Tibial artery (tissue), 4 donors: ENCODE measurements around the gene TPMT.

Experiments
- DNase-seq, 2 donors: peaks; one replicate each; pipeline ENCODE4 v3.0.0-alpha.2; 2019
- H3K27ac ChIP-seq, 2 donors: fragments of 200-600 bp; sonication (generic) in 1 of 2; 1 replicate in 1 of 2; 2 replicates in 1 of 2; pipeline ENCODE4 v1.5.1; 2018 to 2019; ENCODE audit warnings: mild to moderate bottlenecking in 1 of 2
- H3K27me3 ChIP-seq, 2 donors: fragments of 200-600 bp; sonication (generic) in 1 of 2; one replicate each; pipeline versions ENCODE4 v1.5.1 to v1.6.0; 2016 to 2019
- H3K36me3 ChIP-seq, 3 donors: fragments of 200-600 bp; sonication (generic) in 2 of 3; one replicate each; pipeline ENCODE4 v1.5.1; 2016 to 2019; ENCODE audit warnings: mild to moderate bottlenecking in 2 of 3
- H3K4me1 ChIP-seq, 4 donors: fragments of 200-600 bp; sonication (generic) in 2 of 4; 1 replicate in 3 of 4; 2 replicates in 1 of 4; pipeline ENCODE4 v1.5.1; 2016 to 2019
- H3K4me3 ChIP-seq, 2 donors: fragments of 200-600 bp; sonication (generic) in 1 of 2; 1 replicate in 1 of 2; 2 replicates in 1 of 2; pipeline ENCODE4 v1.5.1; 2018 to 2019; ENCODE audit warnings: mild to moderate bottlenecking in 2 of 2
- H3K9me3 ChIP-seq, 3 donors: fragments of 200-600 bp; sonication (generic) in 1 of 3; one replicate each; pipeline ENCODE4 v1.5.1; 2016 to 2019
- CTCF ChIP-seq, 2 experiments: fragments of 200-600 bp in 1 of 2; fragments of 450-650 bp in 1 of 2; IDR thresholded peaks; one replicate each; pipeline ENCODE4 v1.5.1; 2017 to 2019; ENCODE audit warnings: antibody characterized with exemption in 2 of 2, mild to moderate bottlenecking in 1 of 2, moderate library complexity in 1 of 2
- intact Hi-C: fragments of 100-400 bp; cut with DNase I; formaldehyde crosslinking; loops from one replicate; pipeline ENCODE4 v1.15.0; 2023; ENCODE audit warnings: low total_unique reads

The TPMT gene

GRCh38 chr6:18186540-18187250 is 31.8 kb upstream of the TPMT start:
- intact Hi-C loops: no loop called here
- Histone ChIP-seq H3K36me3 (peaks cover 8 to 30% (median 17%) of the 10 kb centered on the region in 3 donors), H3K27me3 (no peaks in the 10 kb centered on the region), H3K9me3 (no peaks in the 10 kb centered on the region), H3K4me1 (peaks cover 0 to 4% (median 0%) of the 10 kb centered on the region in 4 donors), H3K4me3 (no peak overlapping the region), H3K27ac (no peak overlapping the region)
- DNase-seq: no peak
- no peak for TF ChIP-seq CTCF (IDR thresholded peaks at IDR 0.05)

- Histone ChIP-seq H3K27me3 (no peaks in the 10 kb centered on the region), H3K27ac (no peak overlapping the region), H3K4me1 (peaks cover 0 to 4% (median 0%) of the 10 kb centered on the region in 4 donors), H3K36me3 (peaks cover 6 to 24% (median 10%) of the 10 kb centered on the region in 3 donors), H3K4me3 (no peak overlapping the region), H3K9me3 (no peaks in the 10 kb centered on the region)
- intact Hi-C loops: no loop called here
- DNase-seq: no peak
- TF ChIP-seq CTCF (IDR thresholded peaks at IDR 0.05): no peak
Measured at GRCh38 chr6:18186033-18186432, 31.2 kb upstream of the TPMT start.

- intact Hi-C loops: no loop called here
- Histone ChIP-seq H3K9me3 (no peaks in the 10 kb centered on the region), H3K27me3 (no peaks in the 10 kb centered on the region), H3K4me1 (peaks cover 0 to 4% (median 0%) of the 10 kb centered on the region in 4 donors), H3K27ac (no peak overlapping the region), H3K4me3 (no peak overlapping the region), H3K36me3 (peaks cover 6 to 19% (median 10%) of the 10 kb centered on the region in 3 donors)
- no peak for TF ChIP-seq CTCF (IDR thresholded peaks at IDR 0.05)
- DNase-seq: no peak
Measured at GRCh38 chr6:18185624-18186023, 30.7 kb upstream of the TPMT start.

- no peak for TF ChIP-seq CTCF (IDR thresholded peaks at IDR 0.05)
- Histone ChIP-seq H3K4me3 (no peak overlapping the region), H3K27me3 (no peaks in the 10 kb centered on the region), H3K4me1 (peaks cover 0 to 4% (median 0%) of the 10 kb centered on the region in 4 donors), H3K9me3 (no peaks in the 10 kb centered on the region), H3K27ac (no peak overlapping the region), H3K36me3 (peaks cover 6 to 19% (median 13%) of the 10 kb centered on the region in 3 donors)
- intact Hi-C loops: no loop called here
- DNase-seq: no peak
Measured at GRCh38 chr6:18183766-18184165, 28.9 kb upstream of the TPMT start.

- H3K27me3 ChIP-seq: no peaks in the 10 kb centered on the region
- no peak overlapping the region for H3K4me3 ChIP-seq
- DNase-seq: no peak
- no peak for TF ChIP-seq CTCF (IDR thresholded peaks at IDR 0.05)
- H3K36me3 ChIP-seq: peaks cover 0 to 8% (median 8%) of the 10 kb centered on the region in 3 donors
- H3K4me1 ChIP-seq: peaks cover 0 to 4% (median 0%) of the 10 kb centered on the region in 4 donors
- H3K27ac ChIP-seq: no peak overlapping the region
- intact Hi-C loops: no loop called here
- H3K9me3 ChIP-seq: no peaks in the 10 kb centered on the region
Measured at GRCh38 chr6:18182568-18182967, 27.7 kb upstream of the TPMT start.
